CD4-positive, alpha-beta T cell (primary cell): ENCODE results near the gene IER5. TPM values are rescaled to one million over a fixed set of nuclear protein-coding genes. Genes with fewer than 3 reads are reported as not detected.
"Not testable (repeated sequence)": the region's sequence is repeated elsewhere in the genome, so short reads cannot be mapped to it uniquely, and the experiment has no call there.

Experiments used
- ATAC-seq: fragments of 200-7000 bp; cut with Tn5 transposase; one replicate; pipeline ENCODE4 v1.10.0; 2022; ENCODE audit warnings: mild to moderate bottlenecking; ENCODE audit not compliant: poor library complexity
- CTCF ChIA-PET: fragments of 350-600 bp; sonication (Branson Sonifier 250); formaldehyde crosslinking; loops from one replicate; lab custom pipeline; 2021; ENCODE audit warnings: antibody characterized with exemption, inconsistent platforms; lab: Charles Lee
- POLR2A ChIA-PET: fragments of 350-600 bp; sonication (Branson Sonifier 250); formaldehyde crosslinking; loops from one replicate; lab custom pipeline; 2021; ENCODE audit warnings: antibody characterized with exemption, inconsistent platforms; lab: Charles Lee
- DNase-seq, 14 experiments: peaks; one replicate each; pipeline ENCODE4 v3.0.0-alpha.2; 2013 to 2020; ENCODE audit warnings: mixed read lengths in 2 of 14
- H3K27ac ChIP-seq, 2 donors: one replicate each; pipeline versions ENCODE4 v1.5.1 to v1.7.0; 2013; ENCODE audit warnings: low read length in 2 of 2, low read depth in 1 of 2, mild to moderate bottlenecking in 1 of 2
- H3K27me3 ChIP-seq, 2 experiments: 1 replicate in 1 of 2; 2 replicates in 1 of 2; pipeline versions ENCODE4 v1.6.1 to v1.7.0; 2013; ENCODE audit warnings: low read length in 2 of 2, control low read depth in 1 of 2, mild to moderate bottlenecking in 1 of 2, moderate library complexity in 1 of 2; ENCODE audit not compliant: insufficient read depth in 2 of 2, control insufficient read depth in 1 of 2
- H3K36me3 ChIP-seq: one replicate; pipeline ENCODE4 v1.6.1; 2013; ENCODE audit warnings: low read length, control low read depth; ENCODE audit not compliant: insufficient read depth
- H3K4me1 ChIP-seq: one replicate; pipeline ENCODE4 v1.6.1; 2013; ENCODE audit warnings: low read length, control low read depth; ENCODE audit not compliant: insufficient read depth
- H3K4me3 ChIP-seq: one replicate; pipeline ENCODE4 v1.5.1; 2013; ENCODE audit warnings: mild to moderate bottlenecking, low read length, moderate library complexity
- H3K9me3 ChIP-seq, 2 experiments: 1 replicate in 1 of 2; 2 replicates in 1 of 2; pipeline versions ENCODE4 v1.6.1 to v1.7.0; 2013; ENCODE audit warnings: low read length in 2 of 2, mild to moderate bottlenecking in 2 of 2, control low read depth in 1 of 2, moderate library complexity in 1 of 2; ENCODE audit not compliant: control insufficient read depth in 1 of 2, insufficient read depth in 1 of 2
- H3K27ac Mint-ChIP-seq: one replicate; pipeline ENCODE4 v1.8.0; 2020; ENCODE audit warnings: mixed read lengths
- H3K27me3 Mint-ChIP-seq: one replicate; pipeline ENCODE4 v1.8.0; 2021; ENCODE audit warnings: mixed read lengths
- H3K36me3 Mint-ChIP-seq: one replicate; pipeline ENCODE4 v1.8.0; 2021; ENCODE audit warnings: low read depth, mixed read lengths
- H3K4me1 Mint-ChIP-seq: one replicate; pipeline ENCODE4 v1.8.0; 2021; ENCODE audit warnings: low read depth, mixed read lengths
- H3K4me3 Mint-ChIP-seq: one replicate; pipeline ENCODE4 v1.8.0; 2020; ENCODE audit warnings: mild to moderate bottlenecking, mixed read lengths
- H3K9me3 Mint-ChIP-seq: one replicate; pipeline ENCODE4 v1.8.0; 2020; ENCODE audit warnings: mixed read lengths
- intact Hi-C, 2 experiments: fragments of 100-400 bp; cut with DNase I in 1 of 2; cut with micrococcal nuclease in 1 of 2; formaldehyde crosslinking; loops; one replicate each; pipeline versions ENCODE4 v1.15.1 to v1.9.0; 2023 to 2025; cut with DNase I, micrococcal nuclease
- total RNA-seq, 174 experiments: library from RNA in 2 of 174; stranded (reverse) in 2 of 174; gene quantifications; one replicate each; pipeline ENCODE4 v1.2.3 and lab custom pipeline; 2021 to 2026
- TF ChIP-seq, protein P1 (sequence below): fragments of 200-600 bp; IDR thresholded peaks from one replicate; pipeline ENCODE4 v1.8.0; 2022; ENCODE audit warnings: antibody characterized with exemption, mild to moderate bottlenecking

The IER5 gene
- total RNA-seq, 2 experiments from 2014 or later: 53.8 to 54.1 TPM

DNA sequence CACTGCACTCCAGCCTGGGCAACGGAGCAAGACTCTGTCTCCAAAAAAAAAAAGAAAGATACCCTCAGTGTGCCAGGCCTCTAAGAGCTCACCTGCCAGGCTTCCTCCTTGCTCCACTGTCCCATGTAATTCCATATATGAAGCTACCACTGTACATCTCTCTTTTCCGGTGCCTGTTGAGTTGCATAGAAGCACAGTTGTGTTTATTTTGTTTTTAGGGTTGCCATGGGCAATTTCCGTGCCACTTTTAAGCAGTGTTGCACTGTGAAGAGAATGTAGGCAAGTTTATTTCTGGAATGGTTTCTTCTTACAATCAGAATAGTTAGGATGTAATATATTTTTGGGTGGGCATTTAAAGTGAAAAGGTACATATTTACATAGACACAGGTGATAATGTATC is 31.4 kb upstream of the IER5 start:
- ATAC-seq (no peak), DNase-seq (no peak)
- no peak overlapping the region for H3K4me3 ChIP-seq
- CTCF ChIA-PET: no interaction called here
- peaks cover 72% of the 10 kb centered on the region for H3K36me3 Mint-ChIP-seq
- H3K27ac Mint-ChIP-seq: no peak overlapping the region
- H3K36me3 ChIP-seq: peaks cover 25% of the 10 kb centered on the region
- H3K9me3 ChIP-seq: peaks cover 8 to 13% of the 10 kb centered on the region in 2 experiments
- no peak overlapping the region for H3K27ac ChIP-seq
- TF ChIP-seq, protein P1, sequence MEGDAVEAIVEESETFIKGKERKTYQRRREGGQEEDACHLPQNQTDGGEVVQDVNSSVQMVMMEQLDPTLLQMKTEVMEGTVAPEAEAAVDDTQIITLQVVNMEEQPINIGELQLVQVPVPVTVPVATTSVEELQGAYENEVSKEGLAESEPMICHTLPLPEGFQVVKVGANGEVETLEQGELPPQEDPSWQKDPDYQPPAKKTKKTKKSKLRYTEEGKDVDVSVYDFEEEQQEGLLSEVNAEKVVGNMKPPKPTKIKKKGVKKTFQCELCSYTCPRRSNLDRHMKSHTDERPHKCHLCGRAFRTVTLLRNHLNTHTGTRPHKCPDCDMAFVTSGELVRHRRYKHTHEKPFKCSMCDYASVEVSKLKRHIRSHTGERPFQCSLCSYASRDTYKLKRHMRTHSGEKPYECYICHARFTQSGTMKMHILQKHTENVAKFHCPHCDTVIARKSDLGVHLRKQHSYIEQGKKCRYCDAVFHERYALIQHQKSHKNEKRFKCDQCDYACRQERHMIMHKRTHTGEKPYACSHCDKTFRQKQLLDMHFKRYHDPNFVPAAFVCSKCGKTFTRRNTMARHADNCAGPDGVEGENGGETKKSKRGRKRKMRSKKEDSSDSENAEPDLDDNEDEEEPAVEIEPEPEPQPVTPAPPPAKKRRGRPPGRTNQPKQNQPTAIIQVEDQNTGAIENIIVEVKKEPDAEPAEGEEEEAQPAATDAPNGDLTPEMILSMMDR: no peak
- POLR2A ChIA-PET: no interaction called here
- no peaks in the 10 kb centered on the region for H3K27me3 ChIP-seq
- H3K4me1 Mint-ChIP-seq: peaks cover 10% of the 10 kb centered on the region
- no peaks in the 10 kb centered on the region for H3K27me3 Mint-ChIP-seq
- H3K9me3 Mint-ChIP-seq: no peaks in the 10 kb centered on the region
- intact Hi-C loops: no loop called here
- peaks cover 2% of the 10 kb centered on the region for H3K4me1 ChIP-seq
- H3K4me3 Mint-ChIP-seq: no peak overlapping the region

DNA sequence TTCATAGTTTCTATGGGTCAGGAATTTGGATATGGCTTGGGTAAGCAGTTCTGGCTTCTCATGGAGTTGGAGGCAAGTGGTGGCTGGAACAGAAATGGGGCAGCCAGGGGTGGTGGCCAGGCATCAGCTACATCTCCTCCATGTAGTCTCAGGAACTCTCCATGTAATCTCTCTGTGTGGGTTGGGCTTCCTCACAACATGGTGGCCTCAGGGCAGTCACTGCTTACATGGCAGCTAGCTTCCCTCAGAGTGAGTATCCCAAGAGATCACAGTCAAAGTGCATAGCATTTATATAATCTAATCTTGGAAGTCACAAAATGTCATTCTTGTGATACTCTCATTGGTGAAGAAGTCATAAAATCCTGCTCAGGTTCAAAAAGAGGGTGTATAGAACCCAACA is 29.1 kb upstream of the IER5 start:
- Mint-ChIP-seq H3K9me3 (no peaks in the 10 kb centered on the region), H3K4me1 (peaks cover 26% of the 10 kb centered on the region), H3K36me3 (peaks cover 57% of the 10 kb centered on the region), H3K27ac (no peak overlapping the region), H3K4me3 (no peak overlapping the region), H3K27me3 (no peaks in the 10 kb centered on the region)
- Histone ChIP-seq H3K4me1 (peaks cover 13% of the 10 kb centered on the region), H3K27me3 (no peaks in the 10 kb centered on the region), H3K36me3 (peaks cover 15% of the 10 kb centered on the region), H3K4me3 (no peak overlapping the region), H3K9me3 (peaks cover 8 to 13% of the 10 kb centered on the region in 2 experiments), H3K27ac (no peak overlapping the region)
- TF ChIP-seq, protein P1: no peak
- ATAC-seq (no peak), DNase-seq (no peak)
- intact Hi-C loops: no loop called here
- POLR2A ChIA-PET: no interaction called here
- CTCF ChIA-PET: no interaction called here

DNA sequence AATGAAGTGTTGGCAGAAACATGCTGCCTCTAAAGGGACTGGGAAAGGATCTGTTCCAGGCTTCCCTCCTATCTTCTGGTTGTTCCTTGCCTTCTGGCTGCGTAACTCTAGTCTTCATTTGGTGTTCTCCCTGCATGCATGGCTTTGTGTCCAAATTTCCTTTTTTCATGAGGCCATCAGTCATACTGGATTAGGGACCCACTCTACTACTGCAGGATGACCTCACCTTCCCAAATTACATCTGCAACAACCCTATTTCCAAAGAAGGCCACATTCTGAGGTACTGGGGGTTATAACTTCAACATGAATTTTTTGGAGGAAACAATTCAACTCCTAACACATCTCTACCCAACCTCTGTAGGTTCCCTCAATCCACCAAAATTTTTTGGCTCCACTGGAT is 28.4 kb upstream of the IER5 start:
- Mint-ChIP-seq H3K27ac (no peak overlapping the region), H3K4me1 (peaks cover 26% of the 10 kb centered on the region), H3K36me3 (peaks cover 51% of the 10 kb centered on the region), H3K27me3 (no peaks in the 10 kb centered on the region), H3K4me3 (no peak overlapping the region), H3K9me3 (no peaks in the 10 kb centered on the region)
- ChIA-PET POLR2A (no interaction called here), CTCF (no interaction called here)
- intact Hi-C loops: no loop called here
- Histone ChIP-seq H3K4me1 (peaks cover 13% of the 10 kb centered on the region), H3K4me3 (no peak overlapping the region), H3K9me3 (peaks cover 8 to 13% of the 10 kb centered on the region in 2 experiments), H3K36me3 (peaks cover 14% of the 10 kb centered on the region), H3K27me3 (no peaks in the 10 kb centered on the region), H3K27ac (no peak overlapping the region)
- TF ChIP-seq, protein P1: no peak
- DNase-seq: no peak
- no peak for ATAC-seq

DNA sequence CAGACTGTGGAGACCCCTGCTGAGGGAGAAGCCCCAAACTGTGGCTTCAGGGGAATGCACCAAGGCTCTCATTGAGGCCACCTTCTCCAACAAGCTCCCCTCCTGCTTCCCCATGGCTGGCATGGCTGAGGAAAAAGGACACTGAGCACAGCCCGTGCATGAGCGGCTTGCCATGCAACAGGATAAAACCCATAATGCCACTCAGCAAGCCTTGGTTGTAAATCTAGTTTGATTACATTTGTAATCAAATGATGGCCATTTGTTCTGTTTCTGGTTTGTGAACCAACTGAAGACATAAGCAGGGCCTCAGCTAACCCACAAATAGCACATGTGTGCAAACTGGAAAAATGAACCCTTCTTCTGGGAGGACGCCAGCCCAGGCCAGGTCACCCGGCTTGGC is 27.6 kb upstream of the IER5 start:
- H3K27ac Mint-ChIP-seq: not testable (repeated sequence)
- peaks cover 13% of the 10 kb centered on the region for H3K4me1 ChIP-seq

More for the DNA sequence above, 27.6 kb upstream of the IER5 start:
- H3K4me3 ChIP-seq, H3K27me3 Mint-ChIP-seq, CTCF ChIA-PET, H3K4me3 Mint-ChIP-seq, H3K9me3 Mint-ChIP-seq, H3K27me3 ChIP-seq, H3K36me3 ChIP-seq, DNase-seq, H3K27ac ChIP-seq, intact Hi-C loops, ATAC-seq: not testable (repeated sequence)
- POLR2A ChIA-PET: interaction anchor here (1.9 kb wide), 1 partner anchor 44 kb away, joined by 6 read pairs; no protein-coding TSS in a partner anchor
- peaks cover 43% of the 10 kb centered on the region for H3K36me3 Mint-ChIP-seq
- peaks cover 8 to 13% of the 10 kb centered on the region in 2 experiments for H3K9me3 ChIP-seq
- peaks cover 26% of the 10 kb centered on the region for H3K4me1 Mint-ChIP-seq
